Lower leg skin (tissue), 3 donors: ENCODE measurements around the gene DNAH7.

Experiments
- CTCF ChIP-seq, 3 donors: fragments of 450-650 bp; IDR thresholded peaks; one replicate each; pipeline ENCODE4 v1.5.1; 2016; ENCODE audit warnings: antibody characterized with exemption in 3 of 3, mild to moderate bottlenecking in 3 of 3, moderate library complexity in 2 of 3
- POLR2A ChIP-seq, 2 donors: fragments of 450-650 bp; IDR thresholded peaks; one replicate each; pipeline ENCODE4 v1.6.1; 2016 to 2017; ENCODE audit warnings: antibody characterized with exemption in 2 of 2, mild to moderate bottlenecking in 1 of 2, moderate library complexity in 1 of 2

GRCh38 chr2:196077821-196078220 lies 9.2 kb upstream of the DNAH7 start:
- no peak for TF ChIP-seq CTCF (IDR thresholded peaks at IDR 0.05)
- no peak for TF ChIP-seq POLR2A (IDR thresholded peaks at IDR 0.05)
